ENCODE results near the gene MFSD2B. TPM values are rescaled to one million over a fixed set of nuclear protein-coding genes. Genes with fewer than 3 reads are reported as not detected.

Gene MFSD2B
- total RNA-seq, 1 donor from 2014 or later, result not detected

Other genes starting within 250 kb of the MFSD2B start
- gene ATAD2B, start 83.0 kb upstream of the MFSD2B start, total RNA-seq, result 6.1 TPM
- gene UBXN2A, start 69.6 kb upstream of the MFSD2B start, total RNA-seq, result 18.5 TPM
- 7.3 TPM for gene WDCP, start 37.3 kb downstream of the MFSD2B start, total RNA-seq
- 3.1 TPM for gene FKBP1B, start 39.7 kb downstream of the MFSD2B start, total RNA-seq
- gene SF3B6, start 66.2 kb downstream of the MFSD2B start, total RNA-seq, result 47.7 TPM
- gene TP53I3, start 74.7 kb downstream of the MFSD2B start, total RNA-seq, result 15.4 TPM
- 0.46 TPM for gene PFN4, start 113.2 kb downstream of the MFSD2B start, total RNA-seq
- gene FAM228B, start 113.4 kb downstream of the MFSD2B start, total RNA-seq, result 23.7 TPM
- 0.16 TPM for gene FAM228A, start 165.0 kb downstream of the MFSD2B start, total RNA-seq

Measured in Right ventricle myocardium superior (tissue), 1 donor.